GM10266 (cell line): ENCODE measurements around the gene METTL26.

Source experiments
- DNase-seq: peaks from one replicate; pipeline ENCODE4 v3.0.0; 2012; ENCODE audit errors: extremely low spot score
- TF ChIP-seq, protein P1 (sequence below): IDR thresholded peaks from 2 replicates; pipeline ENCODE4 v1.5.1; 2012; ENCODE audit warnings: mild to moderate bottlenecking, low read depth; ENCODE audit not compliant: control insufficient read depth, insufficient read depth; ENCODE audit errors: missing control alignments

METTL26 gene

DNA sequence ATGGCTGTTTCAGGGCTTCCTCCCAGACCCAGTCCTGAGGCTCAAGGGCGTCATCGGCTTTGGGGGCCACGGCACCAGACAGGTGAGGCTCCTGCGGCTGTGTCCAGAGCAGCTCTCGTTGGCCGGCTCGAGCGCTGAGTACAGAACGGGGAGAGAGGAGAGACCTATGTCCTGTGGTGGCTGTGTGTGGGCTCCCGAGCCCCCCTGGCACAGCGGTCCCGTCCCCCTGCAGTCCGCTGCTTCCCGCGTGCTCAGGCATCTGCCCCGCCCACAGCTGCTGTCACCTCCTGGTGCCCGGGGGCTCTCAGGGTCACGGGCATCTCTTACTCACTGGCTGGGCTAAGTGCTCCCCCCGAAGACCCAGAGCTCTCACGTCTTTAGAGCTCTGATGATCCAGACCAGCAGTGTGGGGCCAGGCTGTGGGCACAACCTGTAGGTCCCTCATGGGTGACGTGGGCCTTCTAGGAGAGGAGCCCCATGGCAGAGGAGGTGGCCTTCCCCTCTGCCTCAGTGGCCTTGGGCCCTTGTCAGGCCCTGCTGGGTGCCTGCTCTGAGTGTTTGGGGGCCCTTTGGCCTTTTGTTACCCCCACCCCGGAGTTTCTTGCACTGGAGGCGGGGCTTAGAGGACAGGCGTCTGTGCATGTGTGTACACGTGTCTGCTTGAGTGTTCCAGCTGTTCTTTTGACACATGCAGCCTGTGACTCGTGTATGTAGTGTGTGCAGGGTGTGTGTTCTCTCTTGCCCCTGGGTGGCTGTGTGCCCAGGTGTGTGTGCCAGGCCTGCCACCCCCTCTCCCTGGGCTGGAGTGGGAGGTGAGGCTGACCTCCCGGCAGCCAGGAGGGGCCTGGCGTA lies 16.6 kb upstream of the METTL26 start:
- TF ChIP-seq, protein P1, sequence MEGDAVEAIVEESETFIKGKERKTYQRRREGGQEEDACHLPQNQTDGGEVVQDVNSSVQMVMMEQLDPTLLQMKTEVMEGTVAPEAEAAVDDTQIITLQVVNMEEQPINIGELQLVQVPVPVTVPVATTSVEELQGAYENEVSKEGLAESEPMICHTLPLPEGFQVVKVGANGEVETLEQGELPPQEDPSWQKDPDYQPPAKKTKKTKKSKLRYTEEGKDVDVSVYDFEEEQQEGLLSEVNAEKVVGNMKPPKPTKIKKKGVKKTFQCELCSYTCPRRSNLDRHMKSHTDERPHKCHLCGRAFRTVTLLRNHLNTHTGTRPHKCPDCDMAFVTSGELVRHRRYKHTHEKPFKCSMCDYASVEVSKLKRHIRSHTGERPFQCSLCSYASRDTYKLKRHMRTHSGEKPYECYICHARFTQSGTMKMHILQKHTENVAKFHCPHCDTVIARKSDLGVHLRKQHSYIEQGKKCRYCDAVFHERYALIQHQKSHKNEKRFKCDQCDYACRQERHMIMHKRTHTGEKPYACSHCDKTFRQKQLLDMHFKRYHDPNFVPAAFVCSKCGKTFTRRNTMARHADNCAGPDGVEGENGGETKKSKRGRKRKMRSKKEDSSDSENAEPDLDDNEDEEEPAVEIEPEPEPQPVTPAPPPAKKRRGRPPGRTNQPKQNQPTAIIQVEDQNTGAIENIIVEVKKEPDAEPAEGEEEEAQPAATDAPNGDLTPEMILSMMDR = no peak

DNA sequence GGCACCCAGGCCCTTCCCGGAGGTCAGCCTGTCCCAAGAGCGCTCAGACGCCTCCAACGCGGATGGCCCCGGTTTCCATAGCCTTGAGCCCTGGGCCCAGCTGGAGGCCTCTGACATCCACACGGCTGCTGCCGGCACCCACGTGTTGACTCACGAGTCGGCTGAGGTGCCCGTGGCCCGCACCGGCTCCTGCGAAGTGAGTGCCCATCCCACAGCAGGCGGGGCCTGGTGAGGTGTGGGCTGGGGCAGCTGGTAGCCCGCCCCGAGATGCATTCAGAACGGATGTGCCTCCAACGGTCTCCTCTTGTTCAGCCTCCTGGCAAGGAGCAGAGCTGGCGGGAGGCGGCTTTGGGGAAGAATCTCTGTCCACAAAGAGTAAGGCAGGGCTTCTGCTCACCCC lies 15.7 kb upstream of the METTL26 start:
- TF ChIP-seq, protein P1 = no peak
- no peak for DNase-seq

More for the DNA sequence above, 16.6 kb upstream of the METTL26 start:
- no peak for DNase-seq

GRCh38 chr16:649631-650030 lies 13.5 kb upstream of the METTL26 start:
- no peak for DNase-seq
- TF ChIP-seq, protein P1 = no peak

DNA sequence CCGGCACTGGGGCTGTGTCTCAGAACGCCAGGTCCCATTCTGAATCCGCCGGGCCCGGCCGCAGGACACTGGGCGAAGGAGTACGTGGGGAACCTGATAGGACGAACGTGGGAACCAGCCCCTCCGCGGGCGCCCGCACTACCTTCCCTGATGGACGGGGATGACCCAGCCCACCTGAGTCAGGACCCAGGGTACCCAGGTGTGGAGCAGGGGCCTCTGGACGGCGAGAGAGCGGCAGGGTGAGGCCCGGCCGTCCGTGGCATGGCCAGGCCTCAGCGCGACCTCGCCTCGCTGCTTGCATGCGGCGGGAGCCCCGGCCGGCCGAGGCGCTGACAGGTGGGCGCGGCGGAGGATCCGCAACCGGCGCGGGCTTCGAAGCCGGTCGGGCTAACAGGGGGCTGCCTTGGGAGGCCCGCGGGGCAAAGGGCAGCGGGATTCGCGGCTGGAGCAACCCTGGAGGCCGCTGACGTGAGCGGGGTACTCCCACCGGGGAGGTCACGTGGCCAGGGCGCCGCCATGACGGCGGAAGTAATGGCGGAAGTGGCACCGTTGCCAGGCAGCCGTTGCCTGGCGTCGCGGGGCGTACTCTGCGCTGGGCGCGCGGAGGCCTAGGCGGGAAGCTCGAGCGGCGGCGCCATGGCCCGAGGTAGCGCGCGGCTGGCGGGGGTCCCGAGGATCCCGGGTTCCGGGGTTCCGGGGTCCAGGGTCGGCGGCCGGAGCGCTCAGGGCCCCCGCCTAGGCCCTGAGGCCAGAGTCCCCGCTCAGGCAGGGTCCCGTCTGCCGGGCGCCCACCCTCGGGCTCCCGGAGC lies 12.9 kb upstream of the METTL26 start, which contains the start of gene WDR90:
Gene WDR90, plus strand, starts transcription at position 585 of the 809 bp plus-strand sequence. Its CDS starts 52 bp downstream, at position 637.
- TF ChIP-seq, protein P1 = no peak
- DNase-seq = peak; percentile 99

GRCh38 chr16:648071-648780 lies 12.1 kb upstream of the METTL26 start:
- TF ChIP-seq, protein P1 = peak; percentile 74
- peak; percentile 70 for DNase-seq

DNA sequence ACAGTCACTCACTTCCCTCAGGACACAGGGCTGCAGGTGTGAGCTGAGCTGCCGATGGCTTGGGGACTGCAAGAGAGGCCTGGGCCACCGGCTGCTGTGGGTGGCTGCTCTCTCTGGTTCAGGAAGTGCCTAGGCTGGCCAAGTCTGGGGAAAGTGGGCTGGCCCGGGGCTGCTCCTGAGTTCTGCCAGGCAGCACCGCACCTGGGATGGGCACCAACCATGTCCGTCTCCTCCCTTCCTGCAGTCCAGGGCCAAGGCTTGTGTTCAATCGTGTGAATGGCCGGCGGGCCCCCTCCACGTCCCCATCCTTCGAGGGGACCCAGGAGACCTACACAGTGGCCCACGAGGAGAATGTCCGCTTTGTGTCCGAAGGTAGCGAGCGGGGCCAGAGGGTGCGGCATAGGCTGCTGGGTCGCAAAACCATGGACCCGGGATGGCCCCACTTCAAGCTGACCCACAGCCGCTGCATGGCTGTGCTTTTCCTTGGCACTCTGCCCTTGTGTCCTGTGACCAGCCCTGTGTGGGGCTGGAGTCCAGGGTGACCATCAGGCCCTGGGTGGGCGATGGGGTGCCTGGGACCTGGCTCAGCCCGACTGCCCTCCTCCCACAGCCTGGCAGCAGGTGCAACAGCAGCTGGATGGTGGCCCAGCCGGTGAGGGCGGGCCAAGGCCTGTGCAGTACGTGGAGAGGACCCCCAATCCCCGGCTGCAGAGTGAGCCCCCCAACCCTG lies 11.2 kb upstream of the METTL26 start:
- TF ChIP-seq, protein P1 = no peak
- no peak for DNase-seq
